ENCODE data around the gene TUBB. TPM values are rescaled to one million over a fixed set of nuclear protein-coding genes. Genes with fewer than 3 reads are reported as not detected.

Gene TUBB
- total and polyA plus RNA-seq, 9 of the 15 experiments (the other 6 are each of a cell fraction or from before 2014, with no cell fraction given) = 971 to 2,870 (median 1,478) TPM

DNA sequence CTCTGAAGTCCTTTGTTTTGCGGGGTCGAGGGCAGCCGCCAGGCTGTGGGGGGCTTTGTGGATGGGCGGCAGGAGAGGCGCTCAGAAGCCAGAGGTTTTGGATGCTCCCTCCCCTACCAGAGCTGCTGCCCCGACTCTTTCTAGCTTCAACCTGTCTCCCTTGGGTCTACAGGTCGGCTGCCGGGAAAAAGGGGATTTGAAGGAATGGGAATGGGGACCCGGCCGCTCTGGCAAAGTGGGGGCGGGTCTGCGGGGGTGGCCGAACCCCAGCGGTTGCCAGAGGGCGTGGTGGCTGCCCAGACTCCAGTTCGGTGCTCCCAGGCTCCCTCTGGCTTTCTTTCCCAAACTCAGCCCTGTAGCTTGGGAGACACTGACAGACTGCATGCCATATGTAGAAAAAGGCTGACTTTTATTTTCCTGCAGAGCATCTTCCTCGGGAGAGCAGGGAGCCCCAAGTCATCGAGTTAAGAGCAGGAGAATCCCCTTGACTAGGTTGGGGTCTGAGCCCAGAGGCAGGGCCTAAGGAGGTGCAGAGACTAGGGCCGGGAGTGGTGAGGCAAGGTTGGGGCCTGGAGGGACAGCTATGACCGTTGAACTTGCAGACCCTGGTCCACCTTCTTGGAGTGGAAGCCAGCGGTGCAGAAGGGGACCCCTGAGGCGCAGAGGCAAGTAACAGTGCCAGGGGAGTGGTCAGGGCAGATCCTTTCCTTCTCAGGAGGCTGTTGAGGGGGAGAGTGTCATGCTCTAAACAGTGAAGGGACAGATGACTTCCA lies 32.3 kb upstream of the TUBB start (continued):
- TF ChIP-seq, protein P1, sequence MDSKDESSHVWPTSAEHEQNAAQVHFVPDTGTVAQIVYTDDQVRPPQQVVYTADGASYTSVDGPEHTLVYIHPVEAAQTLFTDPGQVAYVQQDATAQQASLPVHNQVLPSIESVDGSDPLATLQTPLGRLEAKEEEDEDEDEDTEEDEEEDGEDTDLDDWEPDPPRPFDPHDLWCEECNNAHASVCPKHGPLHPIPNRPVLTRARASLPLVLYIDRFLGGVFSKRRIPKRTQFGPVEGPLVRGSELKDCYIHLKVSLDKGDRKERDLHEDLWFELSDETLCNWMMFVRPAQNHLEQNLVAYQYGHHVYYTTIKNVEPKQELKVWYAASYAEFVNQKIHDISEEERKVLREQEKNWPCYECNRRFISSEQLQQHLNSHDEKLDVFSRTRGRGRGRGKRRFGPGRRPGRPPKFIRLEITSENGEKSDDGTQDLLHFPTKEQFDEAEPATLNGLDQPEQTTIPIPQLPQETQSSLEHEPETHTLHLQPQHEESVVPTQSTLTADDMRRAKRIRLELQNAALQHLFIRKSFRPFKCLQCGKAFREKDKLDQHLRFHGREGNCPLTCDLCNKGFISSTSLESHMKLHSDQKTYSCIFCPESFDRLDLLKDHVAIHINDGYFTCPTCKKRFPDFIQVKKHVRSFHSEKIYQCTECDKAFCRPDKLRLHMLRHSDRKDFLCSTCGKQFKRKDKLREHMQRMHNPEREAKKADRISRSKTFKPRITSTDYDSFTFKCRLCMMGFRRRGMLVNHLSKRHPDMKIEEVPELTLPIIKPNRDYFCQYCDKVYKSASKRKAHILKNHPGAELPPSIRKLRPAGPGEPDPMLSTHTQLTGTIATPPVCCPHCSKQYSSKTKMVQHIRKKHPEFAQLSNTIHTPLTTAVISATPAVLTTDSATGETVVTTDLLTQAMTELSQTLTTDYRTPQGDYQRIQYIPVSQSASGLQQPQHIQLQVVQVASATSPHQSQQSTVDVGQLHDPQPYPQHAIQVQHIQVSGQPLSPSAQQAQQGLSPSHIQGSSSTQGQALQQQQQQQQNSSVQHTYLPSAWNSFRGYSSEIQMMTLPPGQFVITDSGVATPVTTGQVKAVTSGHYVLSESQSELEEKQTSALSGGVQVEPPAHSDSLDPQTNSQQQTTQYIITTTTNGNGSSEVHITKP (IDR thresholded peaks at IDR 0.05; ENCODE audit: partially characterized antibody) = no peak
- TF ChIP-seq ZFP30 (CRISPR knock-in tag; IDR thresholded peaks at IDR 0.05; ENCODE audit: borderline replicate concordance) (no peak), ZNF124 (CRISPR knock-in tag; IDR thresholded peaks at IDR 0.05) (no peak), ARID2 (IDR thresholded peaks at IDR 0.05) (no peak), SIN3B (IDR thresholded peaks at IDR 0.05; ENCODE audit: low read depth) (no peak), MEF2D (tag; conservative IDR thresholded peaks at IDR 0.05; ENCODE audit: low read depth) (no peak), HNRNPL (IDR thresholded peaks at IDR 0.05; ENCODE audit: low read depth, low read length) (no peak)
- TF ChIP-seq, protein P2, sequence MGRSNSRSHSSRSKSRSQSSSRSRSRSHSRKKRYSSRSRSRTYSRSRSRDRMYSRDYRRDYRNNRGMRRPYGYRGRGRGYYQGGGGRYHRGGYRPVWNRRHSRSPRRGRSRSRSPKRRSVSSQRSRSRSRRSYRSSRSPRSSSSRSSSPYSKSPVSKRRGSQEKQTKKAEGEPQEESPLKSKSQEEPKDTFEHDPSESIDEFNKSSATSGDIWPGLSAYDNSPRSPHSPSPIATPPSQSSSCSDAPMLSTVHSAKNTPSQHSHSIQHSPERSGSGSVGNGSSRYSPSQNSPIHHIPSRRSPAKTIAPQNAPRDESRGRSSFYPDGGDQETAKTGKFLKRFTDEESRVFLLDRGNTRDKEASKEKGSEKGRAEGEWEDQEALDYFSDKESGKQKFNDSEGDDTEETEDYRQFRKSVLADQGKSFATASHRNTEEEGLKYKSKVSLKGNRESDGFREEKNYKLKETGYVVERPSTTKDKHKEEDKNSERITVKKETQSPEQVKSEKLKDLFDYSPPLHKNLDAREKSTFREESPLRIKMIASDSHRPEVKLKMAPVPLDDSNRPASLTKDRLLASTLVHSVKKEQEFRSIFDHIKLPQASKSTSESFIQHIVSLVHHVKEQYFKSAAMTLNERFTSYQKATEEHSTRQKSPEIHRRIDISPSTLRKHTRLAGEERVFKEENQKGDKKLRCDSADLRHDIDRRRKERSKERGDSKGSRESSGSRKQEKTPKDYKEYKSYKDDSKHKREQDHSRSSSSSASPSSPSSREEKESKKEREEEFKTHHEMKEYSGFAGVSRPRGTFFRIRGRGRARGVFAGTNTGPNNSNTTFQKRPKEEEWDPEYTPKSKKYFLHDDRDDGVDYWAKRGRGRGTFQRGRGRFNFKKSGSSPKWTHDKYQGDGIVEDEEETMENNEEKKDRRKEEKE (IDR thresholded peaks at IDR 0.05; ENCODE audit: borderline replicate concordance in 1 of 2, control insufficient read depth in 1 of 2, low read depth in 2 of 2, low read length in 1 of 2) = no peak
- TF ChIP-seq, protein P3, sequence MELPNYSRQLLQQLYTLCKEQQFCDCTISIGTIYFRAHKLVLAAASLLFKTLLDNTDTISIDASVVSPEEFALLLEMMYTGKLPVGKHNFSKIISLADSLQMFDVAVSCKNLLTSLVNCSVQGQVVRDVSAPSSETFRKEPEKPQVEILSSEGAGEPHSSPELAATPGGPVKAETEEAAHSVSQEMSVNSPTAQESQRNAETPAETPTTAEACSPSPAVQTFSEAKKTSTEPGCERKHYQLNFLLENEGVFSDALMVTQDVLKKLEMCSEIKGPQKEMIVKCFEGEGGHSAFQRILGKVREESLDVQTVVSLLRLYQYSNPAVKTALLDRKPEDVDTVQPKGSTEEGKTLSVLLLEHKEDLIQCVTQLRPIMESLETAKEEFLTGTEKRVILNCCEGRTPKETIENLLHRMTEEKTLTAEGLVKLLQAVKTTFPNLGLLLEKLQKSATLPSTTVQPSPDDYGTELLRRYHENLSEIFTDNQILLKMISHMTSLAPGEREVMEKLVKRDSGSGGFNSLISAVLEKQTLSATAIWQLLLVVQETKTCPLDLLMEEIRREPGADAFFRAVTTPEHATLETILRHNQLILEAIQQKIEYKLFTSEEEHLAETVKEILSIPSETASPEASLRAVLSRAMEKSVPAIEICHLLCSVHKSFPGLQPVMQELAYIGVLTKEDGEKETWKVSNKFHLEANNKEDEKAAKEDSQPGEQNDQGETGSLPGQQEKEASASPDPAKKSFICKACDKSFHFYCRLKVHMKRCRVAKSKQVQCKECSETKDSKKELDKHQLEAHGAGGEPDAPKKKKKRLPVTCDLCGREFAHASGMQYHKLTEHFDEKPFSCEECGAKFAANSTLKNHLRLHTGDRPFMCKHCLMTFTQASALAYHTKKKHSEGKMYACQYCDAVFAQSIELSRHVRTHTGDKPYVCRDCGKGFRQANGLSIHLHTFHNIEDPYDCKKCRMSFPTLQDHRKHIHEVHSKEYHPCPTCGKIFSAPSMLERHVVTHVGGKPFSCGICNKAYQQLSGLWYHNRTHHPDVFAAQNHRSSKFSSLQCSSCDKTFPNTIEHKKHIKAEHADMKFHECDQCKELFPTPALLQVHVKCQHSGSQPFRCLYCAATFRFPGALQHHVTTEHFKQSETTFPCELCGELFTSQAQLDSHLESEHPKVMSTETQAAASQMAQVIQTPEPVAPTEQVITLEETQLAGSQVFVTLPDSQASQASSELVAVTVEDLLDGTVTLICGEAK (IDR thresholded peaks at IDR 0.05) = no peak
- TF ChIP-seq, protein P3 (CRISPR knock-in tag; IDR thresholded peaks at IDR 0.05) = no peak

Data from K562 (cell line).